Measurements from ENCODE around the gene BCL7A. TPM values are rescaled to one million over a fixed set of nuclear protein-coding genes. Genes with fewer than 3 reads are reported as not detected.
A peak's percentile ranks its signal among the peaks of the same experiment; 100 is the strongest.
"Not testable (repeated sequence)": the region's sequence is repeated elsewhere in the genome, so short reads cannot be mapped to it uniquely, and the experiment has no call there.

BCL7A gene
- total RNA-seq, 1 experiment from 2014 or later: 0.72 TPM

DNA sequence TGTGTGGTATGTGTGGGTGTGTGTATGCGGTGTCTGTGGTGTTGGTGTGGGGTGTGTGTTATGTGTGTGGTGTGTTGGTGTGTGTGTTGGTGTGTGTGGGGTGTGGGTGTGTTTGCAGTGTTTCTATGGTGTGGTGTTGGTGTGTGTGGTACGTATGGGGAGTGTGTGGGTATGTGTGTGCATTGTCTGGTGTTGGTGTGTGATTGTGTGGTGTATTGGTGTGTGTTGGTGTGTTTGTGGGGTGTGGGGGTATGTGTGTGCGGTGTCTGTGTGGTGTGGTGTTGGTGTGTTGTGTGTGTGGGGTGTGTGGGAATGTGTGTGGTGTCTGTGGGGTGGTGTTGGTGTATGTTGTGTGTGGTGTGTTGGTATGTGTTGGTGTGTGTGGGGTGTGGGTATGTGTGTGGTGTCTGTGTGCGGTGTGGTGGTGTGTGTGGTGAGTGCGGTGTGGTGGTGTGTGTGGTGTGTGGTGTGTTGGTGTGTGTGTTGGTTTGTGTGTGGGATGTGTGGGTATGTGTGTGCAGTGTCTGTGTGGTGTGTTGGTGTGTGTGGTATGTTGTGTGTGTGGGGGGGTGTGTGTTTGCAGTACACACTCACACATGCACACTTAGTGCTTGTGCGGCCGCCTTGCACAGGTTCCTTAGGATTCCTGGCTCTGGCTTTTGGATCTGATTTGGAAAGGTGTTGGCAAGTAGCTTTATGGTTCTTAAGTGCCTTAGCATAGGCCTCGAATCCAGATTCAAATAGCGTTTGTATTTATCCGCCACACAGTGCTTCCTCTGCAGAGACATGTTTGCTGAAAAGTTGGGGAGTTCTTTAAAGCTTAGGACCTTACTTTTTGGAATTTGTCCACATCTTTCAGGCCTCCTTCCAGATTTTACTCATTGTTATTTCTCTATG, 73.3 kb downstream of the BCL7A start:
- peak; percentile 53 for DNase-seq (ENCODE audit: low read depth)

DNA sequence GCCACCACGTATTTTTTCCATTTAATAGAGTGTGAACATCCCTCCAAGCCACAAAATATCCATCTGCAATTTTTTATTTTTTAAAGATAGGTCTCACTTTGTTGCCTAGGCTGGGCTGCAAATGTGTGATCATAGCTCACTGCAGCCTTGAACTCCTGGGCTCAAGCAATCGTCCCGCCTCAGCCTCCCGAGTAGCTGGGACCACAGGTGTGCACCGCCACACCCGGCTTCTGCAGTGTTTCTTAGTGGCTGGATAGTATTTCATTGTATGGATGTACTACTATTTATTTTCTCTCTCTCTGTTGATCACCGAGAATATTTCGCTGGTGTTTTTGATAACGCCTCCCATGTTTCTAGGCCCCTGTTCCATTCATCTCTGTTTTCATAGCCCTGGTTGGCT, 74.3 kb downstream of the BCL7A start:
- DNase-seq (ENCODE audit: low read depth): no peak

GRCh38 chr12:122096591-122097149, 75.0 kb downstream of the BCL7A start:
- DNase-seq (ENCODE audit: low read depth): no peak

DNA sequence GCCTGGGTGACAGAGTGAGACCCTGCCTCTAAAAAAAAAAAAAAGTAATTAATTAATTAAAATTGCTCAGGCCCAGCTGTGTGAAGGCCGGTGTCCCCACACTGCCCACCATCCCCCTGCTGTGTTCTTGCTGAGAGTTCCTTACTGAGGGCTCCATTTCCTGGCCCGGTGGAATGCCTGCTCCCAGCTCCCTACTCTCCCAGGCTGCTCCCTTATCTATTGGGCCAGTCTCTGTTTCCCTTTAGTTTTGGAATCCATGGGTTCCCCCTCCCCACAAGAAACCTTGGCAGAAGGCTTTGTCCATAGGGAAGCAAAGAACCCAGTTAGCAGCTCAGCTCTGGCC, 75.9 kb downstream of the BCL7A start:
- DNase-seq (ENCODE audit: low read depth): no peak

DNA sequence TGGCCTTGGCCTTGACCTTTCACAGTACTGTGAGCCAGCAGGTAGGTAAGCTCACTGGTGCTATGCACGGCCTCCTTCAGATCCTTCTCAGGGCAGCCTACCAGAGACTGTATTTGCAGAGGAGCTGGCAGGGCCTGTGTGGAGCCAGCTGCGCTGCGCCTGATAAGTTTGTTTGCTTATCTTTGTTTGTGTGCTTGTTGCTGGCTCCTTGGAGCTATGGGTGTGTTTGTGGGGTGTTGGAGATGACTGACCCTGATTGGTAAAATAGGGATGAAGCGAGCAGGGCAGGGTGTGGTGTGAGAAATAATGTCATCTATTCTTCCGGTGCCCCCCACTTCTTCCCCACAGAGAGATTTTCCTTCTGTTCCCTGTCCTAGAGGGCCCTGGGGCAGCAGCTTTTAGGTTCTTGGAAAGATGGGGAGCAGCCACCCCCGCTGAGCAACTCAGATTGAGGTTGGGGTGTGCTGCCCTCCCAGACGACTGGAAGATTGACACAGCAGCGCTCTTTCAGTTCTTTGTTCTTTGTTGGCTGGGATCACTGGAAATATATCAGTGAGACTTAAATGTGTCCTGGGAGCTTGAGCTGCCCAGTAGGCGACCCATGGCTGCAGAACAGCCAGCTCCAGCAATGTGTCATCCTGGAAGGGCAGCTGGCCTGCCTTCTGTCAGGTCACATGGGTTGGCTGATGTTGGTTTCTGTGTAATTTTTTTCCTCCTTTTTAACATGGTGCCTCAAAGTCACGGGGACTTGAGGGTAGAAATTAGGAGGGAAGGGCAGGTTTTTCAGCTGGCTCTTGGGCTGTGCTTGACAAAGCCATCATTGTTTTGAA, 76.5 kb downstream of the BCL7A start:
- peak; percentile 81 for DNase-seq (ENCODE audit: low read depth)

GRCh38 chr12:122099280-122099749, 77.6 kb downstream of the BCL7A start:
- no peak for DNase-seq (ENCODE audit: low read depth)

GRCh38 chr12:122099856-122100255, 78.2 kb downstream of the BCL7A start:
- no peak for DNase-seq (ENCODE audit: low read depth)

DNA sequence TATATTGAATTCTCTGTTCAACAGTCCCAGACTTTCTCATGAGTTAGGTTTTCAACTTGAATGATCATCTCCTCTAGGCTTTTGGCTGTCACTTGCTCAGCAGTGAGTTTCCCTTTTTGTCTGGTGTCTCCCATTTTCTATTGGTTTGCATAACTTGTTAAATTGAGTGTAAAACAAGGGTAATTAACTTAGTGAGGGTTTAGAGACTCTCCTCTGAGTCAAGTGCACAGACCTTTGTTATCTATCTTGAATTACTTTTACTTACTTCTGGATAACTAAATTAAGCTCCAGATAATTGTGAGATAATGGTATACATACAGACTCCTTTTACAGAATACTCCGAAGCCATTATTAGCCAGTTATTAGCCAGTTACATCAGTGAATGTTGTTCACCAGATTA, 78.9 kb downstream of the BCL7A start:
- DNase-seq (ENCODE audit: low read depth): no peak

- no peak for DNase-seq (ENCODE audit: low read depth)
Observed at GRCh38 chr12:122102331-122102730, 80.6 kb downstream of the BCL7A start.

GRCh38 chr12:122104844-122105243, 83.2 kb downstream of the BCL7A start:
- no peak for DNase-seq (ENCODE audit: low read depth)

DNA sequence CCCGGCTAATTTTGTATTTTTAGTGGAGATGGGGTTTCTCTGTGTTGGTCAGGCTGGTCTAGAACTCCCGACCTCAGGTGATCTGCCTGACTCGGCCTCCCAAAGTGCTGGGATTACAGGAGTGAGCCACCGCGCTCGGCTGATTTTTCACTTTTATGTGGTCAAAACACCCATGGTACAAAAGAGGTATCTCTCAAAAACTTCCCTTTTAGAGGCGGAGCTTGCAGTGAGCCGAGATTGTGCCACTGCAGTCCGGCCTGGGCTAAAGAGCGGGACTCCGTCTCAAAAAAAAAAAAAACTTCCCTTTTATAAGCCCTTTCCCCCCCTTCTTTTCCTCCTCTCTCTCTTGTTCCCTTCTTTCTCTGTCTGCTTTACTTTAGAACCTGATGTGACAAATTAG, 83.8 kb downstream of the BCL7A start:
- DNase-seq (ENCODE audit: low read depth): not testable (repeated sequence)

- DNase-seq (ENCODE audit: low read depth): no peak
Observed at GRCh38 chr12:122106843-122107242, 85.2 kb downstream of the BCL7A start.

DNA sequence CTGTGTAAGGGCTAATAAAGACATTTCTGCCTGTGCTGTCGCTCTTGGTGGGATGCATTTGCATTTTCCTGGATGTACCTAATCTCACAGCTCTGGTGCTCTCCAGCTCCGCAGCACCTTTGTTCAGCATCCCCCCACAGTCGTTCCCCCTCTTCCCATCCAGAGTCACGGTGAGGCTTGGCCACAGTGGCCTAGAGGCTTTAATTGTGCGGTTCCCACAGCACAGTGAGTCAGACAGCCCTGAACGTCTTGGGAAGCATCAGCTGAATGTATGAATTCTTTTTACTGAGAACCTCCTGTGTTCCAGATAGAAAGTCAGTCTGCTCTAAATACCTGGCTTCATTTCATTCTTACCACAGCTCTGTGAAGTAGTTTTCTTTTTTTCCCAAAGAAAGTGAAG, 85.6 kb downstream of the BCL7A start:
- peak; percentile 76 for DNase-seq (ENCODE audit: low read depth)

DNA sequence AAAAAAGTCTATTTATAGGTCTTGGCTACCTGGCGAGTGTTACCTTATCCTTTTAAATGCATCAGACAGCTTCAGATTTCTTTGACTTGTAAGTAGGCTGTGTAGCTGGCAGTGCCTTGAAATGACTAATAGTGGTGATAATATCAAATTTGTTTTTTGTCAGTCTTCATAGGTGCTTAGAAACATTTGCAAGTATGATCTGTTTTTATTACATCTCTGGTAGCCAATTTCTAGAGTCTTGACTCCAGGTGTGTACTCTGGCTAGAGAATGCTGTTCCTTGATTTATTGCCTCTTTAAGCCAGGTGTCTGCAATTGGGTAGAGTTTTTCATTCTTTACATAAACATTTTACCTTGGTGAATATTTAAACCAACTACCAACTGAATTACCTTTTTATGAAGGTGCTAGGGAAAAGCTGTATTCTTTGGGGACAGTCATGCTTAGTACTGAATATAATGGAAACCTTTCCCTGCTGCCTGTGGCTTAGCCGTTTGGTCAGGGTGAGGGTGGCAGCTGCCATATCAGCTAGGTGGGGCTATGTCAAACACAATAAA, 89.5 kb downstream of the BCL7A start:
- no peak for DNase-seq (ENCODE audit: low read depth)

Other genes with a start within 250 kb of the BCL7A start
- 1.1 and 1.5 TPM in 2 replicates for gene RHOF, start 228.2 kb upstream of the BCL7A start, total RNA-seq (2014; rRNA removed; shearing (Covaris generic))
- gene SETD1B, start 217.9 kb upstream of the BCL7A start, total RNA-seq (2014; rRNA removed; shearing (Covaris generic)): 0.96 and 1.1 TPM in 2 replicates
- gene HPD, start 163.0 kb upstream of the BCL7A start, total RNA-seq (2014; rRNA removed; shearing (Covaris generic)): not detected in 2 replicates
- 40.4 and 54.3 TPM in 2 replicates for gene PSMD9, start 133.1 kb upstream of the BCL7A start, total RNA-seq (2014; rRNA removed; shearing (Covaris generic))
- 1.5 and 2.0 TPM in 2 replicates for gene CFAP251, start 103.3 kb upstream of the BCL7A start, total RNA-seq (2014; rRNA removed; shearing (Covaris generic))
- gene MLXIP, start 56.9 kb downstream of the BCL7A start, total RNA-seq (2014; rRNA removed; shearing (Covaris generic)): 2.6 and 3.8 TPM in 2 replicates
- not detected in 2 replicates for gene IL31, start 152.3 kb downstream of the BCL7A start, total RNA-seq (2014; rRNA removed; shearing (Covaris generic))
- gene LRRC43, start 161.2 kb downstream of the BCL7A start, total RNA-seq (2014; rRNA removed; shearing (Covaris generic)): 0.36 and 0.59 TPM in 2 replicates
- not detected in 2 replicates for gene B3GNT4, start 181.8 kb downstream of the BCL7A start, total RNA-seq (2014; rRNA removed; shearing (Covaris generic))
- gene DIABLO, start 204.2 kb downstream of the BCL7A start, total RNA-seq (2014; rRNA removed; shearing (Covaris generic)): 66.3 and 70.9 TPM in 2 replicates
- 8.4 and 9.0 TPM in 2 replicates for gene VPS33A, start 244.6 kb downstream of the BCL7A start, total RNA-seq (2014; rRNA removed; shearing (Covaris generic))